ENCODE measurements around the gene STYK1. TPM values are rescaled to one million over a fixed set of nuclear protein-coding genes. Genes with fewer than 3 reads are reported as not detected.

Gene STYK1
- total RNA-seq, 1 donor from 2014 or later = 0.15 TPM

- H3K9me3 ChIP-seq (ENCODE audit: low read depth) = no peaks in the 10 kb centered on the region
- no peaks in the 10 kb centered on the region for H3F3A ChIP-seq (ENCODE audit: low read depth)
- no peaks in the 10 kb centered on the region for H4K20me1 ChIP-seq (ENCODE audit: low read depth)
- H3K4me1 Mint-ChIP-seq = no peaks in the 10 kb centered on the region
- no peak overlapping the region for H3K4me3 Mint-ChIP-seq
- no peak overlapping the region for H3K27ac Mint-ChIP-seq
- no peaks in the 10 kb centered on the region for H3K9me3 Mint-ChIP-seq
- no peak for TF ChIP-seq CTCF (IDR thresholded peaks at IDR 0.05)
- TF ChIP-seq EZH2 (IDR thresholded peaks at IDR 0.05) = no peak
- H3K36me3 Mint-ChIP-seq = peaks cover 25% of the 10 kb centered on the region
- peaks cover 36% of the 10 kb centered on the region for H3K36me3 ChIP-seq
- DNase-seq (ENCODE audit: low spot score) = no peak
- no peaks in the 10 kb centered on the region for H3K27me3 Mint-ChIP-seq (ENCODE audit: insufficient read depth, low read depth)
- H3K27me3 ChIP-seq = no peaks in the 10 kb centered on the region
- no peak overlapping the region for H3K4me2 ChIP-seq
- no peaks in the 10 kb centered on the region for H3K79me2 ChIP-seq (ENCODE audit: low read depth)
- H2AFZ ChIP-seq (replicated peaks) = no peak overlapping the region
- no peak overlapping the region for H3K27ac ChIP-seq
- no peak overlapping the region for H3K4me3 ChIP-seq
- H3K9ac ChIP-seq = no peak overlapping the region
- H3K4me1 ChIP-seq = no peaks in the 10 kb centered on the region
Observed at GRCh38 chr12:10700581-10700980, 26.7 kb upstream of the STYK1 start.

- no peak overlapping the region for H3K27ac Mint-ChIP-seq
- peaks cover 30% of the 10 kb centered on the region for H3K36me3 ChIP-seq
Observed at GRCh38 chr12:10697862-10698261, 24.0 kb upstream of the STYK1 start.

GRCh38 chr12:10697156-10697555, 23.3 kb upstream of the STYK1 start:
- H3K4me2 ChIP-seq = no peak overlapping the region
- no peaks in the 10 kb centered on the region for H3K9me3 ChIP-seq (ENCODE audit: low read depth)
- no peak overlapping the region for H3K27ac ChIP-seq
- no peaks in the 10 kb centered on the region for H3K27me3 ChIP-seq
- no peak overlapping the region for H3K4me3 ChIP-seq
- no peaks in the 10 kb centered on the region for H3F3A ChIP-seq (ENCODE audit: low read depth)
- Mint-ChIP-seq H3K4me1 (no peaks in the 10 kb centered on the region), H3K4me3 (no peak overlapping the region), H3K27me3 (ENCODE audit: insufficient read depth, low read depth) (no peaks in the 10 kb centered on the region), H3K9me3 (no peaks in the 10 kb centered on the region), H3K27ac (no peak overlapping the region), H3K36me3 (peaks cover 19% of the 10 kb centered on the region)
- no peak overlapping the region for H3K9ac ChIP-seq
- H2AFZ ChIP-seq (replicated peaks) = no peak overlapping the region
- no peaks in the 10 kb centered on the region for H4K20me1 ChIP-seq (ENCODE audit: low read depth)
- peaks cover 30% of the 10 kb centered on the region for H3K36me3 ChIP-seq
- no peaks in the 10 kb centered on the region for H3K79me2 ChIP-seq (ENCODE audit: low read depth)
- no peaks in the 10 kb centered on the region for H3K4me1 ChIP-seq
- no peak for TF ChIP-seq EZH2phosphoT487 (IDR thresholded peaks at IDR 0.05)
- TF ChIP-seq CTCF (IDR thresholded peaks at IDR 0.05) = no peak
- TF ChIP-seq EZH2 (IDR thresholded peaks at IDR 0.05) = no peak
- DNase-seq (ENCODE audit: low spot score) = no peak

More at GRCh38 chr12:10697862-10698261, 24.0 kb upstream of the STYK1 start:
- Mint-ChIP-seq H3K9me3 (no peaks in the 10 kb centered on the region), H3K27me3 (ENCODE audit: insufficient read depth, low read depth) (no peaks in the 10 kb centered on the region), H3K36me3 (peaks cover 21% of the 10 kb centered on the region), H3K4me3 (no peak overlapping the region), H3K4me1 (no peaks in the 10 kb centered on the region)
- H3K9ac ChIP-seq = no peak overlapping the region
- no peaks in the 10 kb centered on the region for H3K79me2 ChIP-seq (ENCODE audit: low read depth)
- H3K4me2 ChIP-seq = no peak overlapping the region
- H2AFZ ChIP-seq (replicated peaks) = no peak overlapping the region
- no peaks in the 10 kb centered on the region for H3K9me3 ChIP-seq (ENCODE audit: low read depth)
- TF ChIP-seq CTCF (IDR thresholded peaks at IDR 0.05) (no peak), EZH2phosphoT487 (IDR thresholded peaks at IDR 0.05) (no peak), EZH2 (IDR thresholded peaks at IDR 0.05) (no peak)
- H3K27me3 ChIP-seq = no peaks in the 10 kb centered on the region
- no peaks in the 10 kb centered on the region for H4K20me1 ChIP-seq (ENCODE audit: low read depth)
- no peak overlapping the region for H3K27ac ChIP-seq
- no peak for DNase-seq (ENCODE audit: low spot score)
- no peaks in the 10 kb centered on the region for H3K4me1 ChIP-seq
- H3K4me3 ChIP-seq = no peak overlapping the region
- H3F3A ChIP-seq (ENCODE audit: low read depth) = no peaks in the 10 kb centered on the region
